ENCODE measurements around the gene NUDT7. TPM values are rescaled to one million over a fixed set of nuclear protein-coding genes. Genes with fewer than 3 reads are reported as not detected.

Gene NUDT7
- total and polyA plus RNA-seq, 2 donors (not counting 3 experiments of a cell fraction or from before 2014, with no cell fraction given): 6.2 to 6.5 TPM

- dilution Hi-C loops (cut with MboI; ENCODE audit: extremely low pct_ligation_motif_present, low sequenced_read_pairs): no loop called here
- H3K27me3 ChIP-seq (ENCODE audit: control insufficient read depth in 2 of 2, insufficient read depth in 2 of 2, low read length in 2 of 2): peaks cover 0 to 2% of the 10 kb centered on the region in 2 experiments
- no peak overlapping the region for H3K27ac ChIP-seq (ENCODE audit: insufficient read depth, low read depth, low read length)
- CTCF ChIA-PET: interaction anchor here (1.1 to 1.6 kb wide), 2 partner anchors 15 to 313 kb away, joined by 3 read pairs; no protein-coding TSS in a partner anchor
- H3K79me2 ChIP-seq (ENCODE audit: control insufficient read depth, insufficient read depth, low read length): no peaks in the 10 kb centered on the region
- no peaks in the 10 kb centered on the region for H3K9me3 ChIP-seq (replicated peaks; ENCODE audit: control insufficient read depth, insufficient read depth, low read length)
- no peak overlapping the region for H3K4me2 ChIP-seq (ENCODE audit: insufficient read depth, low read length)
- no peaks in the 10 kb centered on the region for H3K9me1 ChIP-seq (replicated peaks; ENCODE audit: control insufficient read depth, extremely low read depth, insufficient read depth, low read length)
- POLR2A ChIA-PET: no interaction called here
- TF ChIP-seq, protein P1, sequence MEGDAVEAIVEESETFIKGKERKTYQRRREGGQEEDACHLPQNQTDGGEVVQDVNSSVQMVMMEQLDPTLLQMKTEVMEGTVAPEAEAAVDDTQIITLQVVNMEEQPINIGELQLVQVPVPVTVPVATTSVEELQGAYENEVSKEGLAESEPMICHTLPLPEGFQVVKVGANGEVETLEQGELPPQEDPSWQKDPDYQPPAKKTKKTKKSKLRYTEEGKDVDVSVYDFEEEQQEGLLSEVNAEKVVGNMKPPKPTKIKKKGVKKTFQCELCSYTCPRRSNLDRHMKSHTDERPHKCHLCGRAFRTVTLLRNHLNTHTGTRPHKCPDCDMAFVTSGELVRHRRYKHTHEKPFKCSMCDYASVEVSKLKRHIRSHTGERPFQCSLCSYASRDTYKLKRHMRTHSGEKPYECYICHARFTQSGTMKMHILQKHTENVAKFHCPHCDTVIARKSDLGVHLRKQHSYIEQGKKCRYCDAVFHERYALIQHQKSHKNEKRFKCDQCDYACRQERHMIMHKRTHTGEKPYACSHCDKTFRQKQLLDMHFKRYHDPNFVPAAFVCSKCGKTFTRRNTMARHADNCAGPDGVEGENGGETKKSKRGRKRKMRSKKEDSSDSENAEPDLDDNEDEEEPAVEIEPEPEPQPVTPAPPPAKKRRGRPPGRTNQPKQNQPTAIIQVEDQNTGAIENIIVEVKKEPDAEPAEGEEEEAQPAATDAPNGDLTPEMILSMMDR (IDR thresholded peaks at IDR 0.05; ENCODE audit: extremely low read depth in 1 of 2, insufficient read depth in 1 of 2, low read depth in 1 of 2, low read length in 2 of 2): no peak
- TF ChIP-seq POLR2AphosphoS5 (IDR thresholded peaks at IDR 0.05; ENCODE audit: insufficient read depth, low read depth, low read length) (no peak), GATA2 (IDR thresholded peaks at IDR 0.05; ENCODE audit: insufficient read depth, insufficient read length, low read depth, low read length) (no peak), FOS (IDR thresholded peaks at IDR 0.05; ENCODE audit: borderline replicate concordance, insufficient read depth, low read length) (no peak), POLR2A (IDR thresholded peaks at IDR 0.05; ENCODE audit: low read depth, low read length) (no peak), MYC (IDR thresholded peaks at IDR 0.05; ENCODE audit: low read depth, low read length) (no peak)
- FAIRE-seq (no peak), DNase-seq (ENCODE audit: low read depth, low spot score) (no peak)
- no TSS peak for BruUV-seq (replicated peaks)
- no peaks in the 10 kb centered on the region for H3K36me3 ChIP-seq (ENCODE audit: control insufficient read depth in 2 of 2, extremely low read depth in 1 of 2, insufficient read depth in 2 of 2, low read length in 2 of 2)
- intact Hi-C loops (cut with micrococcal nuclease): no loop called here
- no peak overlapping the region for H3K4me3 ChIP-seq (replicated peaks in 1 of 3; ENCODE audit: insufficient read depth in 1 of 3, low read depth in 1 of 3, low read length in 3 of 3)
- no peak overlapping the region for H2AFZ ChIP-seq (ENCODE audit: low read depth, low read length)
- H3K9ac ChIP-seq (replicated peaks; ENCODE audit: extremely low read depth, insufficient read depth, low read length): no peak overlapping the region
- H3K4me1 ChIP-seq (ENCODE audit: control insufficient read depth, extremely low read depth, insufficient read depth, low read length): no peaks in the 10 kb centered on the region
- H4K20me1 ChIP-seq (replicated peaks; ENCODE audit: control insufficient read depth, extremely low read depth, insufficient read depth, low read length): no peaks in the 10 kb centered on the region
Measured at GRCh38 chr16:77689971-77690370, 32.3 kb upstream of the NUDT7 start.

- intact Hi-C loops (cut with micrococcal nuclease): no loop called here
- Histone ChIP-seq H3K27ac (ENCODE audit: insufficient read depth, low read depth, low read length) (no peak overlapping the region), H3K9ac (replicated peaks; ENCODE audit: extremely low read depth, insufficient read depth, low read length) (no peak overlapping the region), H3K27me3 (ENCODE audit: control insufficient read depth in 2 of 2, insufficient read depth in 2 of 2, low read length in 2 of 2) (peaks cover 0 to 2% of the 10 kb centered on the region in 2 experiments), H3K36me3 (ENCODE audit: control insufficient read depth in 2 of 2, extremely low read depth in 1 of 2, insufficient read depth in 2 of 2, low read length in 2 of 2) (no peaks in the 10 kb centered on the region), H3K9me1 (replicated peaks; ENCODE audit: control insufficient read depth, extremely low read depth, insufficient read depth, low read length) (no peaks in the 10 kb centered on the region), H3K79me2 (ENCODE audit: control insufficient read depth, insufficient read depth, low read length) (no peaks in the 10 kb centered on the region), H3K9me3 (replicated peaks; ENCODE audit: control insufficient read depth, insufficient read depth, low read length) (no peaks in the 10 kb centered on the region), H3K4me3 (replicated peaks in 1 of 3; ENCODE audit: insufficient read depth in 1 of 3, low read depth in 1 of 3, low read length in 3 of 3) (no peak overlapping the region), H2AFZ (ENCODE audit: low read depth, low read length) (no peak overlapping the region), H3K4me1 (ENCODE audit: control insufficient read depth, extremely low read depth, insufficient read depth, low read length) (no peaks in the 10 kb centered on the region), H4K20me1 (replicated peaks; ENCODE audit: control insufficient read depth, extremely low read depth, insufficient read depth, low read length) (no peaks in the 10 kb centered on the region), H3K4me2 (ENCODE audit: insufficient read depth, low read length) (no peak overlapping the region)
- ChIA-PET POLR2A (no interaction called here), CTCF (interaction anchor here (1.1 to 1.6 kb wide), 2 partner anchors 15 to 312 kb away, joined by 3 read pairs; no protein-coding TSS in a partner anchor)
- TF ChIP-seq EZH2 (IDR thresholded peaks at IDR 0.05; ENCODE audit: borderline replicate concordance, low read depth, low read length, severe bottlenecking) (no peak), MYC (IDR thresholded peaks at IDR 0.05; ENCODE audit: low read depth, low read length) (no peak), JUN (IDR thresholded peaks at IDR 0.05; ENCODE audit: borderline replicate concordance, insufficient read depth, insufficient read length, low read depth) (no peak), FOS (IDR thresholded peaks at IDR 0.05; ENCODE audit: borderline replicate concordance, insufficient read depth, low read length) (no peak), POLR2A (IDR thresholded peaks at IDR 0.05; ENCODE audit: low read depth, low read length) (no peak), GATA2 (IDR thresholded peaks at IDR 0.05; ENCODE audit: insufficient read depth, insufficient read length, low read depth, low read length) (no peak), POLR2AphosphoS5 (IDR thresholded peaks at IDR 0.05; ENCODE audit: insufficient read depth, low read depth, low read length) (no peak)
- TF ChIP-seq, protein P1 (IDR thresholded peaks at IDR 0.05; ENCODE audit: extremely low read depth in 1 of 2, insufficient read depth in 1 of 2, low read depth in 1 of 2, low read length in 2 of 2): no peak
- TF ChIP-seq, protein P2, sequence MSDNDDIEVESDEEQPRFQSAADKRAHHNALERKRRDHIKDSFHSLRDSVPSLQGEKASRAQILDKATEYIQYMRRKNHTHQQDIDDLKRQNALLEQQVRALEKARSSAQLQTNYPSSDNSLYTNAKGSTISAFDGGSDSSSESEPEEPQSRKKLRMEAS (IDR thresholded peaks at IDR 0.05; ENCODE audit: insufficient read depth, insufficient read length): no peak
- no peak for DNase-seq (ENCODE audit: low read depth, low spot score)
- dilution Hi-C loops (cut with MboI; ENCODE audit: extremely low pct_ligation_motif_present, low sequenced_read_pairs): no loop called here
- BruUV-seq (replicated peaks): no TSS peak
- no peak for FAIRE-seq
Measured at GRCh38 chr16:77690416-77690815, 31.9 kb upstream of the NUDT7 start.

All from endothelial cell of umbilical vein (primary cell).